IPS-NIHi7 (cell line): ENCODE measurements around the gene SQSTM1.

Experiments used
- DNase-seq: peaks from one replicate; pipeline ENCODE4 v3.0.0; 2012; ENCODE audit warnings: mixed read lengths; ENCODE audit errors: extremely low spot score

The SQSTM1 gene

DNA sequence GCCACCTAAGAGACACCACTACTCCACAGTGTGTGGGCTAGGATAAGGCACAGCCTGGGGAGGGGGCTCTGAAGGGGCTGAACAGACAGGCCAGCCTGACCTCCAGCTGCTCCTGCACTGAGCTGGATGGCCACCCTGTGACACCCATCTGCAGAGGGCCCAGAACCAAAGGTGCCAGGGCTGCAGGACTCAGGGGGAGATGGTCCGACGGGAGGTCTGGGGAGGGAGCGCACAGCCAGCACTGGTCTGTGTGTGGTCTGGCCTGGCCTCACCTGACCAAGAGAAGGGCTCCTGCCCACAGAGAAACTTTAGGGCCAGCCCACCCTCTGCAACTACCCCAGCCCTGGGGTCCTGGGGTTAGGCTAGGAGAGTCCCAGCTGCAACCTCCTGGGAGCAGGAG, 26.1 kb upstream of the SQSTM1 start:
- no peak for DNase-seq

DNA sequence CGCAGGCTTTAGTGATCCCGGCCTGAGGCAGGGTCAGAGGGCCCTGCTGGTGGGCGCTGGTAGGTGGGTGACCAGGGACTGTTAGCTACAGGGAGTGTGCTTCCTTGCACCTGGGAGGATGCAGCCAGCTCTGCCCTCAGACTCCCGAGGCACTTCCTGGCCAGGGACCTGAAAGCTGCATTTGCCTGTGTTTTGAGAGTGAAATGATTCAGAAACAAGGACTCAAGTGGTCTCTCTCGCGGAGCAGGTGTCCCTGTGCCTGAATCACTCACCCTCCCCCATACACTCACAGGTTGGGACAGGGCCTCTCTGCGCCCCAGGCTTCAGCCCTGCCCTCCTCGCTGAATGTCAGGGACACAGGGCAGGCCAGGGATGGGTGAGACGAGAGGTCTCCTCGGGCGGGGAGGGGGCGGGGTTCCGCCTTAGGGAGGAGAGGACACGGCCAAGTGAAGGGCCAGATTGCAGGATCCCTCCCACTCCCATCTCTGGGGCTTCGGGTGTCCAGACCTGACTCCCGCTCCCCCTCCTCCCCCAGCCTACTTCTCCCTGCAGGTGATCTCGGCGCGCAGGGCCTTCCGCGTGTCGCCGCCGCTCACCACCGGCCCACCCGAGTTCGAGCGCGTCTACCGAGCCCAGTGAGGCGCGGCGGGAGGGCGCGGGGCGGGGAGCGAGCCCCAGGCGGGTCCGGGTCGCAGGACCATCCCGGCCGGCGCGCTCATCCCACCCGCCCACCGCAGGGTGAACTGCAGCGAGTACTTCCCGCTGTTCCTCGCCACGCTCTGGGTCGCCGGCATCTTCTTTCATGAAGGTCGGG, 25.4 kb upstream of the SQSTM1 start:
- peak; percentile 67 for DNase-seq

DNA sequence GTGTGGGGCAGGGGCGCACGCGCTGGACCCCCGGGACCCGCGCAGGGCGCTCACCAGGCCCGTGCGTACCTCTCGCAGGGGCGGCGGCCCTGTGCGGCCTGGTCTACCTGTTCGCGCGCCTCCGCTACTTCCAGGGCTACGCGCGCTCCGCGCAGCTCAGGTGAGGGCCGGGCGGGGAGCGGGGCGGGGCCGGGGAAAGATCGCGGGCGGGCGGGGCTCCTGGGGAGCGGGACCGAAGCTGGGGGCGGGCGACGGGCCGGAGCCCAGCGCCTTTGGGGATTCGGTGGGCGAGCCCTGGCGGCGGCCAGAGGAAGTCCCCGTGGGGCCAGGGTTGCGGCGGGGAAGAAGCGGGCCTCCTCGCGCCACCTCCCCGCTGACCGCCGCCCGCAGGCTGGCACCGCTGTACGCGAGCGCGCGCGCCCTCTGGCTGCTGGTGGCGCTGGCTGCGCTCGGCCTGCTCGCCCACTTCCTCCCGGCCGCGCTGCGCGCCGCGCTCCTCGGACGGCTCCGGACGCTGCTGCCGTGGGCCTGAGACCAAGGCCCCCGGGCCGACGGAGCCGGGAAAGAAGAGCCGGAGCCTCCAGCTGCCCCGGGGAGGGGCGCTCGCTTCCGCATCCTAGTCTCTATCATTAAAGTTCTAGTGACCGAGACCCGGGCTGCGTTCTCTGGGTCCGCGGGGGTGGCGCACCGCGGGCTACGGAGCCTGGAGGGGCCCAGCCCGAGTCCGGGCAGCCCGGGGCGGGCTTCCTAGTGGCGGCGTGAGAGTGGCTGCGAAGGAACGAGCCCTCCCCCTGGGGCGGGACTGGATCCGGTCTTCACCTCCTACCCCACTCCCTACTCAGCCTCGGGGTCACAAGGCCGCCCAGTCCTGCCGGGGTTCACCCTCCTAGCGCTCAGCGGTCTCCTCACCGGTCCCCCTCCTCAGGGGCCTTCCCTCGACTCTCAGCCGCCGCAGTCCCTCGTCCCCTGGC, 24.6 kb upstream of the SQSTM1 start:
- peak; percentile 81 for DNase-seq

DNA sequence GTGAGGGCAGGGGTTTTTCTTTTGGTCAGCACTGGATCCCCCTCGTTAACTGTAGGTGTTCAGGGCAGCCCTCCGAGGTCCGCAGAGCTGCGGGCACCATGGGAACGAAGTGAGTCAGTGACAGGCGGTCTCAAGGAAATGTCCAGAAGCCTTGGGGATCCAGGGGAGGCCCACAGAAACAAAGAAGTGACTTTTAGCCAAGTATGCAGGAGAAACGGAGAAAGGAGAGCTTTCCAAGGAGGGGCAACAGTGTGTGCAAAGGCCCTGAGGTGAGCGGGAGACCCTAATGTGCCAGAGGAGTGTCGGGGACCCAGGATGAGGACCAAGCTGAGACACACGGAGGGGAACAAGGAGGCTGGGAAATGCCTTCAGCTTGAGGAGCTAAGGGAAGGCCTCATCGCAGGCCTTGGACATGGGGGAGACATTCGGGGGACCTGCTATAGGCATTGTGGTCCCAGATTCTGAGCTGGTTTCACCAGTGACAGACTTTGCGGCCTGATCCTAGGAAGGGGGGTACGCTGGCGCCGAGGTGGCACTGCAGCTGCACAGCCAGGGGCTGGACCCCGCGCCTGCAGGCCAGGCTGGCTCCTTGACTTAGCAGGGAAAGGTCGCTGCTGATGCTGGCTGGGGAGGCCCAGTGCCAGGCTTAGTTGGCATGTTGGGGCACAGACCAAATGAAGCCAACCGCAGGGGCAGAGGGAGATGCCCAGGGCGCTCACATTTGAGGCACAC, 23.7 kb upstream of the SQSTM1 start:
- no peak for DNase-seq

DNA sequence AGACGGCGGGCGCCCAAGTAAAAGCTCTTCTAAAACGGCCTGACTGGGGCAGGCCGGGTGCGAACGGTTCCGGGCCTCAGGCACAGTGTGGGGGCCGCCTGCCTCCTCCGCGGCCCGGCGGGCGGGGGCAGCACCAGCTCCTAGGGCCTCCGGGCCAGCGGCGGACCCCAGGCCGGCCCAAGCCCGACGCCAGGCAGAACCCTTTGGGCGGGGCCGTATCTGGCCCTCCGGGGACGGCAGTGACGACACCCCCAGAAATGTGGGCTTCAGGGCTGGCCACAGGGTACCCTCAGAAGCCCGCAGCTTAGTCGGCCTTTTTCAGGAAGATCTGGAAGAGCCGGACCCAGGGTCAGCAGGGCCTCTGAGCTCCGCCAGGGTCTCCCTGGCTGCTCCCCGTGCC, 23.0 kb upstream of the SQSTM1 start:
- DNase-seq: no peak

DNA sequence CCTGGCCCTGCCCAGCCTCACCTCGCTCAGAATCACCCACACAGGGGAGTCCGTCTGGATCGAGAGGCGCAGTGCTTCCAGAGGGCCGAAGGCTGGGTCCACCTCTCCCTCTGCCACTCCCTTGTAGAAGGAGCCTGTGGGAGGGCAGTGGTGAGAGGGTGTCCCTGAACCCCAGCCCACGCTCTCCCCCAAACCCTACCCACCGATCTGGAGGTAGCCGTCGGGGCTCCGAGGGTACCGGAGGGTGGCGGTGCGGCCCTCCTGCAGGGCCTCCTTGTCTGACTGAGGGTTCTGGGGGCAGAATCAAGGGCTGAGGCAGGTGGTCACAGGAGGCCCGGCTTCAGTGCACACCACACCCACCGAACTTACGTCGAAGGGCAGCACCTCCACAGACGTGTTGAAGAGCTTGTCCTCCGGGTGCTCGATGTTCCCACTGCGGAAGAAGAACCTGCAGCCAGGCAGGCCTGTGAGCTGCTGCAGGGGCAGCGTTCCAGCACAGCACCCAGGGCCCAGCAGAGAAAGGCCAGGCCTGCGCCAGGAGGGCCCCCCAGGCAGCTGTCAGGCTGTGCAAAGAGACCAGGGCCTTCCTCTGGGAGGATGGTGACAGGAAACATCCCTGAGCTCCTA, 22.4 kb upstream of the SQSTM1 start:
- DNase-seq: no peak

DNA sequence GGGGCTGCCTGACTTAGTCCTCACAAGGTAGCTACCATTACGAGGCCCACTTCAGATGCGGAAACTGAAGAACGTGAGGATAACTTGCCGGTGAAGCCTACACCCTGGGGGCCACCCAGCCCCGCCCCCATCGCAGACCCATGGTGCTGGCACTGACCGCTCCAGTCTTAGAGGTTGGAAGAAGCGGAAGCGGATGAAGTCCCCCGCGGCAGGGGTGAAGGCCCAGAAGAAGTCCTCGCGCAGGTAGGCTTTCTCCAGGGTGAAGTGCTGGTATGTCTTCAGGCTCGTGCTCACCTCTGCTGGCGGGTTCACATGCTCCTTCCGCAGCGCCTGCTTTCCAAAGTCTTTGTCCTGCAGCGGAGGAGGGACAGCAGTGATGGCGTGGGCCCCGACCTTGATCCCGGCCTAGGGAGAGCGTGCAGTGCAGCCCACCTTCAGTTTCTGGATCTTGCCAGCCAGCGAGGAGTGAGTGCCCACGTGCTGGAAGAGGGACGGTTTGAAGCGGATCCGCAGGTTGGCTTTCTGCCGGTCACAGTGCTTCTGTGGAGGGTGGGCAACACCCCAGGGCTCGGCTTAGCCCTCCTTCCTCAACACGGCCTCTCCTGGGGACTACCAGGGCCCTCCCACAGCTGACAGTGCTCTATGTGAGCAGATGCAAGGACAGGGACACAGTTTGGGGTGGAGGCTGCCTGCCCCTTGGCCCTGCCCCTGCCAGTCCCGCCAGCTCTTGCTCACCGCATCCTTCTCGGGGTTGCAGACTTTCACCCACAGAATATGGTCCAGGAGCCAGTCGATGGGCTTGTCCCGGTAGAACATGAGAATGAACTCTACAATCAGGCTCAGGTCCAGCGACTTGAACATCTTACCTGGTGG, 21.7 kb upstream of the SQSTM1 start:
- DNase-seq: no peak

DNA sequence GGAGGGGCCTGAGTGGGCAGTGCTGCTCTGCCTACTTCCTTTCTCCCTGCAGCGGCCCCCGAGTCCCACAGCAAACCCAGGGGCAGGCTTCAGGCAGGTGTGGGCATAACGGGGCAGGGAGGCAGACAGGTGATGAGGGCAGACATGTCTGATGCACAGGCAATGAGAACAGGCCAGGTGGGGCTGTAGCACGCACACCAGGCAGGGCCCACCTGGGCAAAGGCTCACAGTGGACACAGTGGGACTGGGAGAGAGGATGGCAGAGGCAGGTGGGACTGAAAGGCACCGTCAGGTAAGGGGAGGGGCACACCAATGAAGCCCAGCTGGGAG, 21.1 kb upstream of the SQSTM1 start:
- DNase-seq: no peak

DNA sequence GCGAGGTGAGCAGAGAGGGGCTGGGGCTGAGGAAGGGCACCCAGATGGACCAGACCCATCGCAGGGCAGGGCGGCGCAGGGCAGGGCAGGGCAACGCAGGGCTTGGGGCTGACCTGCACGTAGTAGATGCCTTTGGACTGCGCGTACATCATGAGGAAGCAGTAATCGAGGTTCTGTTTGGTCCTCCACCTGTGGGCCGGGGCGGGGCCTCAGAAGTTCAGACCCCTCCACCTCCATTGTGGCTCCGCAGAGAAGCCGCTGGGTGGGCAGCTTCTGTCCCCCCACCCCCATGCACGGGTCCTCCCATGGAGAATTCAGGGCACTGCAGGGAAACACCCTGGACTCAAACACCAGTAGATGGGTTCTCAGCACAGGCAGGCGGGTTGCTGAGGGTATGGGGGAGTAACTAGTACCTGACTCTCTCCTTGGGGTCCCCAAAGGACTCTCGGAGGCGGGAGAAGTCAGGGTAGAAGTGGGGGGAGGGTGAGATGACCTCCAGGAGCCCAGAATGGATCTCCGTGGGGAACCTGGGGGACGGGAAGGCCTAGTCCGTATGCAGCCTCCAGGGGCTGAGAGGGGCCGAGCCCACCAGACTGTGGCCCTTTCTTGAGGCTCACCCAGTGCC, 20.5 kb upstream of the SQSTM1 start:
- no peak for DNase-seq

DNA sequence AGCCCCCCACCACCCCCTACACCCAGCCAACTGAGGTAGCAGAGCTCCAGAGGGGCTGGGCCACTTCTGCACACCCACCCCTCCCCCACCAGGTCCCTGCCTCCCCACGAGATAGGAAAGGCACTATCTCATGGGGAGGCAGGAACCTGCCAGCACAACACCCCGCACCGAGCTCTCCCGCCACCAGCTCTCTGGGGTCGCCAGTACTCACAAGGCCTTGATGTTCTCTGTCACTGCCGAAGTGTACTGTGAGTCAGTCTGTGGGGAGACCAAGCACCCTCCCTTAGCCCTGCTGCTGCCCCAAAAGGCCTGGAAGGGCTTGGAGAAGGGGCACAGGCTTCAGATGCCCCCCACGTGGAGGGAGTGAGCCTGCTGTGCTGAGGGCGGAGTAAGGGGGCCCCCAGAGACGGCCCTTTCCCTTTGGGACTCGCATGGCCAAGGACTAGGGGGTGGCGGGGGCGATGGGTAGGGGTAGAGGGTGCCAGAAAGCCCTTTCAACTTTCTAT, 20.0 kb upstream of the SQSTM1 start:
- DNase-seq: no peak

DNA sequence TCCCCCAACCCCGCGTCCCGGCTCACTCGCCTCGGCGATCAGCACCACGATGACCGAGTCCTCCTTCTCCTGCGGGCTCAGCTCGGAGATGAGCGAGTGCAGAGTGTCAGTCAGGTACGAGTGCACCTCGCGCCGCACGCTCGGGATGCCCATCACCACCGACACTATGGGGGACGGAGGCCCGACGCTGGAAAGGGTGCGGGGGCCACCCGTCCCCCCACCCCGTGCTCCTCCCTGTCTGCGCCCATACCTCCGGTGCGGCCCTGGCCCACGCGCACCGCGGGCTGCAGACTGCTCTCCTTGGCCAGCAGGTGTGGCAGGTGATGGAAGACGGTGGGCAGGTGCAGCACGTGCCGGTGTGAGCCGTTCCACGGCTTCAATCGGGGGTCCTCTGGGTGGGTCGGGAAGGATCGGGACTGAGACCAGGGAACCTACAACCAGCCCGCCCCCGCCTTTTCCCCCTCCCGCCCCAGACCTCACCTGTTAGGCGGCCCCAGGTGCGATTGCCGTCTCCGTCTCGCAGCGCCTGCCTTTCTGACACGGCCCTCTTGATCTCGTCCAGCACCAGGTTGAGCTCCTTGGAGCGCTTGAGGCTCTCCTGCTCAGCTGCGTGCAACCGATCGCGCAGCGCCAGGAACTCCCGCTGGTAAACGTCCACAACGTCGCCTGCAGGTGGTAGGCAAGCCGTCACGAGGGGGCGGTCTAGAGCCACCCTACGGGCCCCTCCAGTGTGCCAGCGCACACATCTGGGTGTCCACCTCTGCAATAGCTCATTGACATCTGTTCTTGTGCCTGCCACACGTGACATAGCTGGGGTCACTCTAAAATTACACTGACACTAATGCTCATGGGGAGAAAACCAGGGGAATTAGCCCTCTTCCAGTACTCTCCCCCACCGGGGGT, 19.1 kb upstream of the SQSTM1 start:
- DNase-seq: peak; percentile 79

DNA sequence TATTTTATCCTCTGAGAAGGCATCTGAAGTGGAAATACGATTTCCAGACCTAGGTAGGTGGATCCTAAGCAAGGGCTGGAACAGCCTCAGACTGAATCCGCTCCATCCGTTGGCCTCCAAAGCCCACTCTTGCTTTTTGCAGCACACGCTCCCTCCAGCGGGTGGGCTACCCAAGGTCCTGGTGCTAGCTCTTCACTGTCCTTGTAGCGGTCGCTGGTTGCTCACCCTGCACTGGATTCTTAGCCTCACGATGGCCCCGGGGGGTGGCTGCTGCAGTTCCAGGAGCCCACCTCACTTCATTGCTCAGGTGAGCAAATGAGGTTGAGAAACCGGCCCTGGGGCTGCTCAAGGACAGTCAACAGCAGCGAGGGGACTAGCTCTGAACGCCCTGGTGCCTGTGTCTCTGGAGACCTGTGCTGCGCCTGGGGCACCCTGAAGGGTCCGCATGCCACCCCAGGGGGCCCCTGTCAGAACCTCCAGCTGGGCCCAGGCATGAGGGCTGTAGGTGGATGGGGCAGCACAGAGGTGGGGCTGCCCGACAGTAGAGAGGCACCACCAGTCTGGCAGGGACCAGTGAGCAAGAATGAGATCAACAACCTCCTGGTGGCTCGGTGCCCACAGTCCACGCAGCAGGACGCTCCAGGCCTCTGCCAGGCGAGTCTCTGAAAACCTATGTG, 18.4 kb upstream of the SQSTM1 start:
- no peak for DNase-seq

DNA sequence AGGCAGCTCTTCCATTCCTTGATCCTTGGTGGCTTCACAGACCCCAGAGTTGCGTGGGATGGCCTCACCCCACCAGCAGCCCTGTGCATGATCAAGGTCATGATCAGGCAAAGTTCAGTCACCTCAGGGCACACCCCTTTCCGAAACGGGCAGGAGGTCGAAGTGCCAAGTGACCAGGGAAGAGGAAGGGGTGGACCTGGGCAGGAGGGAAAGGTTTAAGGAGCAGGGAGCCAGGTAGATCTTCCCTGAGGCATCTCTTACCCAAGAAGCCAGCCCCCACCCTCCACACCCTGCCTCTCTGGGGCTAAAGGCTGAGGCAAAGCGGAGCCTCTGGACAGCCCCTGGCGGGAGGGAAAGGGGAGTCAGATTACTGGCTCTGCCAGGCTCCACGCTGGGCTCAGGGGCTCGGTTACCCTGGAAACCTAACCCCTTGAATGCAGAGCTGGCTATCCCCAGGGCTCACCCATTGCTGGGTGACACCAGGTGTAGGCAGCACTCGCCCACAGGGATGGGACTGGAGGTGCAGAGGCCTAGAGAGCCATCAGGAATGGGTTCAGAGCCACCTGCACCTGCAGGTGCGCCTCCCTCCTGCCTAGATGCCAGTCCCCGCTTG, 17.6 kb upstream of the SQSTM1 start:
- DNase-seq: no peak

DNA sequence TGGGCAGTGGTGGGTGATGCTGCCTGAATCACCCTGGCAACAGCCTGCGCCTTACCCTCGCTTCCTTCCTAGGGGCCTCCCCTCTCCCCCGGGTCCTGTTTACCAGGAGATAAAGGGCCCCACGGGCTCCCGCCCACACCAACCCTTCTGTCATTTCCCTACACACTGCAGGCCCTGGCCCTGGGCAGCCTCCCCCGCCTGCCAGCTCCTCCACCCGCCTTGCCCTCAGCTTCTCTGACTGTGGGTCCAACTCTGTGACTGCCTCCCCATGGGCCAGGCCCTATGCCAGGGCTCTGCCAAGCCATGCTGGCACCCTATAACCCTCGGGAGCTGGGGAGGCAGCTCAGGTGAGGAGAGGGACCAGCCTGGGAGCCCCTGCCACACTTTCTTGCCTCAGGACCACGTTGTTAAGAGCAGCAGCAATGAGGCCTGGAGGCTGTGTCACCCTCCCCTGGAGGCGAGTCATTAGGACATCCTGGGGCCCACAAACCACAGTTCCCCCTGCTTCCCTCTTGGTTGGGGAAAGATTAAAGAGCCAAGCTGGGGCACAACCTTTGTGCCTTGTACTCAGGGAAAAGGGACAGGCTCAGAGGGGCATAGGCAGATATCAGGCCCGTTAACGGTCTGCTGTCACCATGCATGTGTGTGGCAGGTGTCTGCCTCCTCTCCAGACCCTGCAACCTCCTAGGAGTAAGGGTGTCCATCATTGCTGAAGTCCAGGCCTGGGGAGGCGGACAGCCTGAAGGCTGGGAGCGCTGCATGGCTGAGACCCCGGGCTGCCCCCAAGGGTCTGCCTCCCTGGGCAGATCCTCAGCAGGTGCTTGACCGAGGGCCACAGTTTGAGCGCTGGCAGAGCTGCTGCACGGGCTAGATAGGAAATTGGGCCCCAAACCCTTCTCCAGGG, 16.8 kb upstream of the SQSTM1 start:
- no peak for DNase-seq

DNA sequence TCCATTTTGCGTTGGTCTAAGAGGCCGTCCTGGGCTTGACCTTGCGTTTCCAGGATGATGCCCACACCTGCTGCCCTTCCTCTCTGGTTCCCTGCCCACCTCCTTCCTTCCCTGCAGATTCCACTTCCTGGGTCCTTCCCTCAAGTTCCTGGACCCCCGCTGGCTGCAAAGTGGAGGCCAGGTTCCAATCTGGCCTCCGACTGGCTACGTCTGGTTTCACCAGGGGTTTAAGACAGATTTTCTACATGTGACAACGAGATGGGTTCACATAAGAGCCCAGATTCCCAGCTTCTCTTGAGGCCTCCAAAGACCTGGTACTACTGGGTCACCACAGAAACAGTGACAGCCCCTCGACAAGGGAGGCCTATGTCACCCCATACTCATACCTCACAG, 16.2 kb upstream of the SQSTM1 start:
- DNase-seq: no peak

DNA sequence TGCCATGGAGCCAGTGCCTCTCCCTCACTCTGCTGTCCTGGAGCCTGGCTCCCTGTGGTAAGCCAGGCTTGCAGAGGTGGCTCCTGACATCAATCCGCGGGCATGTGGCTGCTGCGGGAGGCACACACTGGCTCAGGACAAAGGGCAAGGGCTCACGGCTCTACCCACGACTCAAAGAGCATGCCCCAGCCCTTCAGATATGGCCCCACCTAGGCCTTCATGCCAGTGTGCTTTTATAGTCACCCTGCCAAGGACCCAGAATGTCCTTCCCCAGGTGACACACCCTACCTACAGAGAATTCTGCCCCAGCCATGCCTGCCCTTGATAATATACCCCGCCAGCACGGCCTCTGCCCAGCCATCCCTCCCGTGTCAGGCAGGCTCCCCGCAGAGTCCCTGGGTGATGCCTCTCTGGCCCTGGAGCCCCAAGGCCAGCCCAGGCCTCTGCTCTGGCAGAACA, 15.6 kb upstream of the SQSTM1 start:
- no peak for DNase-seq
